ENCODE data around the gene FOXP1.

- TF ChIP-seq CTCF (conservative IDR thresholded peaks at IDR 0.05; ENCODE audit: low read depth, low read length) (no peak), EZH2 (IDR thresholded peaks at IDR 0.05; ENCODE audit: borderline replicate concordance, low read depth, low read length, poor library complexity, severe bottlenecking) (no peak)
Measured at GRCh38 chr3:71000483-71000882, 583.0 kb downstream of the FOXP1 start.
